GM20431 (cell line): Measurements from ENCODE around the gene F2R.
"Not testable (repeated sequence)": the region's sequence is repeated elsewhere in the genome, so short reads cannot be mapped to it uniquely, and the experiment has no call there.

Experiments
- in situ Hi-C: fragments of 300-500 bp; cut with MseI, MboI; formaldehyde crosslinking; loops from one replicate; pipeline ENCODE4 v1.15.0; 2020; ENCODE audit warnings: low sequenced_read_pairs; ENCODE audit not compliant: unreplicated experiment

The F2R gene

DNA sequence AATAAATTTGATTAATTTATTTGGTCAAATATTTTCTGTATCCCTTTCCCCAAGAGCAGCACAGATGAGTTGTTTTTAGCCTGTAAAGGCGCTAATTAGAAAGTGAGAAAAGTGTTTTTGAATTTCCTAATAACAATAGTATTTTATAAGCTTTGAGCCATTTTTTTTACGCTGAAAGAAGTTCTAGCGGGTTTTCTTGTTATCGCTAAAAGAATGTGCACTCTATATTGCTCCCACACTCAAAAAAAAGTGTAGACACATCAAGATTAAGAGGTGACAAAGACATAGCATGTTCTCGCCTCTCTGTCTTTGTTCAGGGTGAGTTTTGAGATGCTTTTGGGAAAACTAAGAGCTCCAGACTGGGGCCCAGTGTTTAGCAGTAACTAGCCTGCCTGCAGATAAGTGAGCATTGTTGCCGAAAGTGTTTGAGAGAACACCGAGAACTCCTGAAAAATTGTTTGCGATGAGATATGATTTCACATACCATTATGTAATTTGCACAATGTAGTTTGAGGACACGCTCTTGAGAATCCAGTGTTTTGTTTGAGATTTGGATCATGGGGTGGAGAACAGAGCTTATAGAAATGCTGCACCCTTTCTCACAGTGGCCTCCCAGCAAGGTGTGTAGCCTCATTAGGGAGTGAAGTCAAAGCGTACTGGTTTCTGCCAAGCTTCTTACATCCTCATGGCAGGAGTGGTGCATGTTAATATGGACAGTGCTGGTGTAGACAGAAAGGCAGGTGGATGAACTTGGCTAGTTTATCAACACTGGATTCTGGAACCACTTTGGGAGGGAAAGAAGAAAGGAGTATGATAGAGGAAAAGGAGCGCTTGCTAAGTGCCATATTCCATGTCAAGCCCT lies 1.5 kb downstream of the F2R start:
- in situ Hi-C loops, result no loop called here

DNA sequence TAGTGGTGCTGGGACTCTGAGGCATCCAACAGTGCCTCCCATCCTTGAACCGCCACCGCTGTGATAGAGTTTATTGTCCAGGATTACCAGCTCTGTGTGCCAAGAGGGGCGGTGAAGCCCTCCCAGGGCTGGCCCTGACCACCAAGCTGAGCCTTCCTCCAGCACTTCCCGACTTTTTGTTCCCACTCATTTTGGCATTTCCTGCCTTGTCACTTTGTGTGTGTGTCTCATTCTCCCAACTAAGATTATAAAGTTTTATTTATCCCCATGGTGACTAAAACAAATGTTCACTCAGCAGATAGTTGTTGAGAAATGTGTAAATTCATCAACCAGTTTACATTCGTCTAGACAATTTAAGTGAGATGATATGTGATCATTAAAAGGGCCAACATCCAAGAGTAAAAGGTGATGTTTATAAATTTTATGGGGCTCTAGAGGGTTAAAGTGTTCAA lies 2.5 kb downstream of the F2R start:
- in situ Hi-C loops, result no loop called here

DNA sequence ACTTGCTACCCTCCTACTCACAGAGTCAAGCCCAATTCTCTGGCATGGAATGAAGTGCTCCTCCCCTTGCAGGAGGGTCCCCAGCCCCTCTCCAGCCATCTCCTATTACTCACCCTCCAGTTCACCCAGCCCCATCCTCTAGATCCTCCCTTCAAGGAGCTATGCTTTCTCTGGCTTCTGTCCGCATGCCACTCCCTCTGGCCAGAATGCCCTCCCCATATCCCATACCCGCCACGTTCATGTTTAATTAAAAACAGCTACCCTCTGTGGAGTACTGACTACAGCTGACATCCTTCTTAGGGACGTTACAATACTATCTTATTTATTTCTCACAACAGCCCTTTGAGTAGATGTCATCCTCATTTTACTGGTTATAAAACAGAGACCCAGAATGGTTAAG lies 3.0 kb downstream of the F2R start:
- in situ Hi-C loops, result no loop called here

DNA sequence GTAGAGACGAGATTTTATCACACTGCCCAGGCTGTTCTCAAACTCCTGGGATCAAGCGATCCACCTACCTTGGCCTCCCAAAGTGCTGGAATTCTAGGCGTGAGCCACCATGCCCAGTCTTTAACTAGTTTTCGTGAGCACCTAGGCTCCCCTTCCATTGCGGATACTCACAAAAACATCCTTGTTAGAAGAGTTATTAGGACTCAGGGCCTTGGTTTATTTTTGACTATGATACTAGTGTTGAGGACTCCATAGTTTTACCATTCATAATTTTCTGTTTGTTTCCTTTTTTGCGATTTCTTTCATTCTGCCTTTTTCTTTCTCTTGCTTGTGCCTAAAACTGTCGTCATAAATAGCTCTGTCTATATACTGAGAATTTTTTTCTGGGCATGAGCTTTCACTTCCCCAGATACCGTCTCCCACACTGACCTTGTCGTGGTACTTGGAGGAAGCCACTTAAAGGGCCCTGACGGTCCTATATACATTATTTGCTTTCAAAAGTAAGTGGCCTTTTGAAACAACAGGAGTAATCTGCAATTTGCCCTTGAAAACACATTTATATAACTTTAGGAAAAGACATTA lies 5.2 kb downstream of the F2R start:
- in situ Hi-C loops, result no loop called here

DNA sequence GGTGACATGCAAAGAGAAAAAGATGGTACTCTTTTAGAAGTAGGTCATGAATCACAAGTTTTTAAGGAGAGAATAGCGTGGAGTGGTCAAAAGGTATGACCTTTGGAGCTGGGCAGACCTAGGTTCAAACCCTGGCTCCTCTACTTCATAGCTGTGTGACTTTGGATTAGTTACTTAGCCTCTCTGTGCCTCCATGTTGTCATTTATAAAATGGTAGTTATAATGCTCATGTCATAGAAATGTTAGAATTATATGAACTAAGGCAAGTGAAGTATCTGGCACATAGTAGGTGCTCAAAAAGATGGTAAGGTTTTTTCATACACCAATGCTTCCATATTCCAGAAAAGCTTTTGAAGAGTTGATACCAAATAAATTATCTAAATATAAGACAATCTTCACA lies 7.3 kb downstream of the F2R start:
- in situ Hi-C loops, result no loop called here

DNA sequence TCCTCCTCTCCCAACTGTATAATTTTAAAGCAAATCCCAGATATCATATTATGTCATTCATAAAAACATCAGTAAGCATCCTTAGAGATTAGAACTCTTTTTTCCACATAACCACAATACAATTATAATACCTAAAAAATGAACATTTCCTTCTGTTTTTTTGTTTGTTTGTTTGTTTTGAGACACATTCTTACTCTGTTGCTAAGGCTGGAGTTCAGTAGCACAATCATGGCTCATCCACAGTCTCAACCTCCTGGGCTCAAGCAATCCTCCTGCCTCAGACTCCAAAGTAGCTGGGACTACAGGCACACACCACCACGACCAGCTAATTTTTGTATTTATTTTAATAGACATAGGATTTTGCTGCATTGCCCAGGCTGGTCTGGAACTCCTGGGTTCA lies 8.0 kb downstream of the F2R start:
- in situ Hi-C loops, result no loop called here

DNA sequence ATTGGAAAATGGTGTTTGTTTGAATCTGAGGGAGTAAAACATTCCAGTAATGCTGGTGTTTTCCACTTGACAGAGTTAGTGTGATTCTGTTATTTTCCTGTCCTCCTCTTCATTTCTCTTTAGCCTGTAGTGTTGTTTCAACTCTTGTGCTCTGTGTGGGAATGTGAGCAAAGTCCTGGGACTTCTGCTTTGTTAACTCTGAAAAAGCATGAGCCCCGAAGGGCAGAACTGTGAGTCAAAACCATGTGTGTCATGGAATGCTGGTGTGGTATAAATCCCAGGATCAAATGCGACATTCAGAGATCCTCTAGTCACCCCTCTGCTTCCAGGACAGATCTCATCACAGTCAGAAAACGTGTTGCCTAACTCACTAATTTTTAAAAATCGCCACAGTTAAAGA lies 8.9 kb downstream of the F2R start:
- in situ Hi-C loops, result no loop called here

DNA sequence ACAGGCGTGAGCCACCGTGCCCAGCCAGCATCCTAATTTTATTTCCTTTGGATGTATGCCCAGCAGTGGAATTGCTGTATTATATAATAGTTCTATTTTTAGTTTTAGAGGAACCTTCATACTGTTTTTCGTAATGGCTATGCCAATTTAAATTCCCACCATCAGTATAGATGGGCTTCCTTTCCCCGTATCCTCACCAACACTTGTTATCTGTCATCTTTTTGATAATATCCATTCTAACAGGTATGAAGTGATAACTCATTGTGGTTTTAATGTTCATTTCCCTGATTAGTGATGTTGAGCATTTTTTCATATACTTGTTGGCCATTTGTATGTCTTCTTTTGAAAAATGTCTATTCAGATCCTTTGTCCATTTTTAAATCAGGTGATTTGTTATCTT lies 13.0 kb downstream of the F2R start:
- in situ Hi-C loops, result no loop called here

DNA sequence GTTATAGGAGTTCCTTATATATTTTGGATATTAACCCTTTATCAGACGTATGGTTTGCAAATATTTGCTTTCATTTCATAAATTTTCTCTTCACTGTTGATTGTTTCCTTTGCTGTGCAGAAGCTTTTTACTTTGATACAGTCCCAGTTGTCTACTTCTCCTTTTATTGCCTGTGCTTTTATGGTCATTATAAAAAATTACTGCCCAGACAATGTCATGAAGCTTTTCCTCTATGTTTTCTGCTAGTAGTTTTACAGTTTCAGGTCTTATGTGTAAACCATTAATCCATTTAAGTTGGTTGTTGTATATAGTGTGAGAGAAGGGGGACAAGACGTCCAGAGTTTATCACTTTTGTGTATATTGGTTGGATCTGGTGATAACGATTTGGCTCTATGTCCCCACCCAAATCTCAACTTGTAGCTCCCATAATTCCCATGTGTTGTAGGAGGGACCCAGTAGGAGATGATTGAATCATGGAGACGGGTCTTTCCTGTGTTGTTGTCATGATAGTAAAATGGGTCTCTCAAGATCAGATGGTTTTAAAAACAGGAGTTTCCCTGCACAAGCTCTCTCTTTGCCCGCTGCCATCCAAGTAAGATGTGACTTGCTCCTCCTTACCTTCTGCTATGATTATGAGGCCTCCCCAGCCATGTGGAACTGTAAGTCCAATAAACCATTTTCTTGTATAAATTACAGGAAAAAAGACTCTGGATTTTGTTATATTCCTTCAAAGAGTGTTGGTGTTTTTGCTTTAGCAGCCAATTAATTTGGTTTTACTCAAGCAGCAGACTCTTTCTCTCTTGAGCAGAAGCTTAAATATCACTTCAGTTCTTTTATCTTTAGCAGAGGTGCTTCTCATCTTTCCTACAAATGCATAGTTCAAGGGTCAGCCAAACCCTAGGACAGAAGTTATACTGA lies 13.7 kb downstream of the F2R start:
- in situ Hi-C loops, result no loop called here

DNA sequence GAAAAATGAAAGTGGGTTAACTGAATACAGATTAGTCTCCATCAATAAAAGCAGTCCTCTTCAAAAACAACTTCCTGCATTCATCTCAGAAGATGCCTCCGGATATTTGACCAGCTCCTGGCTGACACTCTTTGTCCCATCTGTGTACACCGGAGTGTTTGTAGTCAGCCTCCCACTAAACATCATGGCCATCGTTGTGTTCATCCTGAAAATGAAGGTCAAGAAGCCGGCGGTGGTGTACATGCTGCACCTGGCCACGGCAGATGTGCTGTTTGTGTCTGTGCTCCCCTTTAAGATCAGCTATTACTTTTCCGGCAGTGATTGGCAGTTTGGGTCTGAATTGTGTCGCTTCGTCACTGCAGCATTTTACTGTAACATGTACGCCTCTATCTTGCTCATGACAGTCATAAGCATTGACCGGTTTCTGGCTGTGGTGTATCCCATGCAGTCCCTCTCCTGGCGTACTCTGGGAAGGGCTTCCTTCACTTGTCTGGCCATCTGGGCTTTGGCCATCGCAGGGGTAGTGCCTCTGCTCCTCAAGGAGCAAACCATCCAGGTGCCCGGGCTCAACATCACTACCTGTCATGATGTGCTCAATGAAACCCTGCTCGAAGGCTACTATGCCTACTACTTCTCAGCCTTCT lies 16.6 kb downstream of the F2R start:
- in situ Hi-C loops, result no loop called here

DNA sequence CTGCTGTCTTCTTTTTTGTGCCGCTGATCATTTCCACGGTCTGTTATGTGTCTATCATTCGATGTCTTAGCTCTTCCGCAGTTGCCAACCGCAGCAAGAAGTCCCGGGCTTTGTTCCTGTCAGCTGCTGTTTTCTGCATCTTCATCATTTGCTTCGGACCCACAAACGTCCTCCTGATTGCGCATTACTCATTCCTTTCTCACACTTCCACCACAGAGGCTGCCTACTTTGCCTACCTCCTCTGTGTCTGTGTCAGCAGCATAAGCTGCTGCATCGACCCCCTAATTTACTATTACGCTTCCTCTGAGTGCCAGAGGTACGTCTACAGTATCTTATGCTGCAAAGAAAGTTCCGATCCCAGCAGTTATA lies 17.1 kb downstream of the F2R start:
- in situ Hi-C loops, result no loop called here

DNA sequence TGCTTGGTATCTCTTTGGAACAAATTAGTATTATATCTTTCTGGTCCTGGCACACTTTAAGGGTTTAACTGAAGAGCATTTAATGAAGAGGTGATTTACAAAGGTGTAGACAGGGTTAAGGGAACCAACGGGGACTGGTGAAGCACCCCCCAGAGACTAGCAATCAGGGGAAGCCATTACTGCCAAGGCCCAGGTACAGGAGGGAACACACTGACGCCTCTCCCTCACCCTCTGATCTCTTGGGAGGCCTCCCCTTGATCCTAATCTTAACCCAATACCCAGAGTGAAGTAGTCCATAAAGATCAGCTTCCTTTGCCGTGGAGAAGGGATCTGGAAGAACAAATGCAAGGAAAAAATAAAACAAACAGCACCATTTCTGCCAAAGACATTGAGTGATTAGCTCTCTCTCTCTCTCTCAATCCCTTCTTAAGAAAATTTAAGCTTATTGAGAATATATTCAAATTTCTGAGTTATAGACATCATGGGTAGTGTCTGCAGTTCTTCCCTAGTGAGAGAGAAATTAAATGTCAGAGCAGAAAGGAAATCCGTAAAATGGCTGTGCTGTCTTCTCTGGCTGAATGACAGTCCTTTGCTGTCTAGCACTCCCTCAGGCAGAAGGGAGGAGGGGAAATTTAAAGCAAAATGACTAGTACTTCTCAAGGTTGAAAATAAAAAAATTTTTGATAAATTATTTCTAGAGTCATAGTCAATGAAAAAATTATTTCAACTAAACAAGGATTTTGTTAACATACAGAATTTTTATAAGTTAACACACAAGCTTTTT lies 20.0 kb downstream of the F2R start:
- in situ Hi-C loops, result no loop called here

DNA sequence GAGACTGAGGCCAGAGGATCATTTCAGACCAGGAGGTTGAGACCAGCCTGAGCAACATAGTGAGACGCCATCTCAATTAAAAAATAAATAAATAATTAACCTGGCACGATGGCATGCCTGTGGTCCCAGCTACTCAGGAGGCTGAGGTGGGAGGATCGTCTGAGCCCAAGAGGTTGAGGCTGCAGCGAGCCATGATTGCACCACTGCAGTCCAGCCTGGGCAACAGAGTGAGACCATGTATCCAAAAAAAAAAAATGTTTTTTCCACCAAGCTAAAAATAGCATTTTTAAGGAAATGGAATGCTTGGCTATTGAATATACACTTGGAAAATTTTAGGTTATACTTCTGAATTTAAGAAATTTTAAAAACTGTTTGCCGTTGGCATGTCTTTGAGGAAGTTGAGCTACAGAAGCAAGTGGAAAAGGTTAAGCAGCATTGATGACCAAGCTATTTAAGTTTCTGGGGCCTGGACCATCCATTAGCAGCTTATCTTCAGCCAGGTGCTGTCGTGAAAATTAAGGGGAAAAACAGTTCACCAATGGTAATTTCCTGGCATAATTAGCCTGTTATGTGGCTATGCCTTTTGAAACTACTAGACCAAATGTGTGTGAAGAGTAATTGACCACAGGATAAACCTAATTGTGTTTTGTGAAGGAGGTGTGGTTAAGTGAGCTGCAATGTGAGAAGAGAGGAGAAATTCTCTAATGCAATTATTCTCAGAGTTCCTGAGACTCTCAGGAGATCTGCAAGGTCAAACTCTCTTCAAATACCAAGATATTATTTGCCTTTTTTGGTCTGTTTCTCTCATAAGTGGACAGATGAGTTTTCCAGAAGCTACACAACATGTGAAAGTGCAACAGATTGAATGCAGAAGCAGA lies 21.0 kb downstream of the F2R start:
- in situ Hi-C loops, result no loop called here

DNA sequence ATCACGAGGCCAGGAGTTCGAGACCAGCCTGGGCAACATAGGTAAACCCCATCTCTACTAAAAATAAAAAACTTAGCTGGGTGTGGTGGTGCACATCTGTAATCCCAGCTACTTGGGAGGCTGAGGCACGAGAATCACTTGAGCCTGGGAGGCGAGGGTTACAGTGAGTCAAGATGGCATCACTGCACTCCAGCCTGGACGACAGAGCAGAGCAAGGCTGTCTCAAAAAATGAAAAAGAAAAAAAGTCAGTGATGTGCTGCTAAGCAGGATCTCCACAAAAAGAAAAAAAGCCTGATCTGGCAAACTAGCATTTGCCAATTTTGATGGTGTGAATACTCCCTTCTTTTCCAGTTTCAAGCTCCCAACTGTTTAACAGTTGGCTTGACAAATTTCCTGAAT lies 21.9 kb downstream of the F2R start:
- in situ Hi-C loops, result no loop called here

DNA sequence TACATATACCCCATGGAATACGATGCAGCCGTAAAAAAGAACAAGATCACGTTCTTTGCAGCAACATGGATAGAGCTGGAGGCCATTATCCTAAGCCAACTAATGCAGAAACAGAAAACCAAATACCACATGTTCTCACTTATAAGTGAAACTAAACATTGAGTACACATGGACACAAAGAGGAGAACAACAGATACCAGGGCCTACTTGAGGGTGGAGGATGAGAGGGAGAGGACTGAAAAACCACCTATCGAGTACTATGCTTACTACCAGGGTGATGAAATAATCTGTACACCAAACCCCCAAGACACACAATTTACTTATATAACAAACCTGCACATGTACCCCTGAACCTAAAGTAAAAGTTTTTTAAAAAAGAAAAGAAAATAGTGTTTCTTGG lies 25.6 kb downstream of the F2R start:
- in situ Hi-C loops, result not testable (repeated sequence)

DNA sequence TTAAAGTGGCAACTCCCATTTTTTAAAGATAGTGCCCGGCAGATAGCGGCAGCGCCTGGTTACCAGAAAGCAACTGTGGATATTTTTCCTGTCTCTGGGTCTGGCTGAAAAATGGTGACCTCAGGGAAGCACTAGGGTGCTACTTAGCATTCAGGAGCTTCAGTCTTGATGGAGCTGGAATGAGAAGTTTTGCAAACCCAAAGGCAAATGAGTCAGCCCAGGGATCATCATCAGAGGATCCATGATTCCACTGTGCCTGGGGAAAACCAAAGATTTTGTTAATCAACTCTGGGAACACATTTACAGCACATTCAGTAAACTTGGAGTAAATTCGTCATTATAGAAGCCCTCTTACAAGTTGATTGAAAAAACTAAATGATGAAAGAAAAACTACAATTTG lies 26.7 kb downstream of the F2R start:
- in situ Hi-C loops, result no loop called here

DNA sequence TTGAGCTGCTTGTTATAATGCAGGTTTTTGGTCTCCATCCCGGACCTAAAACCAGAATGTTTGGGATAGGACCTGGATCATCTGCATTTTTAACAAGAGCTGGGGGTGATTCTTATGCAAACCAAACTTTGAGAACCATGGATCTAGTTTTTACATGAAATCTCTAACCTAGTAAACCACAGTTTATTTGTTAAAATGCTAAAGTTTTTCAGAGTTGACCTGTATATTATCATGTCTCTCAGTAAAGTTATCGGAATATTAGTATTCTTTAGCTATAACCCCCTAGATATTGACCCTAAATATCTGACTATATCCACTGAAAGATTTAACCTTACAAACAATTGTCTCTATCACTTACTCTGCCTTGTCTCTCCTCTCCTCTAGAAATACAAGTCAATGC lies 28.7 kb downstream of the F2R start:
- in situ Hi-C loops, result no loop called here

DNA sequence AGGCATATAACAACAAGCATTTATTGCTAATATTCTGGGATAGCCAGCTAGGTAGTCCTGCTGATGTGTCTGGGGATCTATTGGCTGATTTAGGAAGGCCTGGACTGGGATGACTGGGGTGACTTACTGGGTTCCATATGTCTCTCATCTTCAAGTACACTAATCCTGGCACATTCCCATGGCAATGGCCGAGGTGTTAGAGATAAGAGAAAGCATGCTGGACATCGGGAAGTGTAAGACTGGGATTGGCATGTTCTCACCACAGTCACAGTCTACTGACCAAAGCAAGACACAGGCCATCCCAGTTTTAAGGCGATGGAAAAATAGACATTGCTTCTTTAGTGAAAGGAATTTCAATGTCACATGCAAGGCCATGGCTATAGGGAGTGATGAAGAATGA lies 29.7 kb downstream of the F2R start:
- in situ Hi-C loops, result no loop called here

DNA sequence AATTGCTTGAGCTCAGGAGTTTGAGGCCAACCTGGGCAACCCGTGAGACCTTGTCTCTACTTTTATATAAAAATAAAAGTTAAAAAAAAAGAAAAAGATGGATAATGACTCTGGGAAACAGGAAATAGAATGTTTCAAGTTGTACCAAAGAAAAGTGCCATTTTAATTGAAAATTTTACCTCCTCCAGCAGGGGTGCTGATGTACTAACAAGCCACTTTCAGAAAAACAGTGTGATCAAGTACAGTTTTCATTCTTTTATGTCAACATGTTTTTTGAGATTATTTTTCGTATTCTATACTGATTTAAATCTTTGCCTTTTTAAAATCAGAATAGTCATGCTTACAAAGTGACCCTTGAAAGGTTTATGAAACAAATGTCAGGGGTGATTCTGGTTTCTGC lies 30.8 kb downstream of the F2R start:
- in situ Hi-C loops, result no loop called here
